Osteoblast (primary cell): ENCODE measurements around the gene SCPEP1. TPM values are rescaled to one million over a fixed set of nuclear protein-coding genes. Genes with fewer than 3 reads are reported as not detected.

Experiments used
- DNase-seq: peaks from one replicate; pipeline ENCODE4 v3.0.0; 2011; ENCODE audit warnings: low spot score, mixed read lengths; ENCODE audit not compliant: insufficient read length; ENCODE audit errors: missing footprints
- H2AFZ ChIP-seq: 2 replicates; pipeline ENCODE4 v1.6.0; 2011; ENCODE audit warnings: mild to moderate bottlenecking, low read length
- H3K27ac ChIP-seq: 2 replicates; pipeline ENCODE4 v1.5.1; 2011; ENCODE audit warnings: mild to moderate bottlenecking, low read depth, low read length, moderate library complexity
- H3K27me3 ChIP-seq: 2 replicates; pipeline ENCODE4 v1.6.0; 2012; ENCODE audit warnings: mild to moderate bottlenecking, control low read depth, inconsistent platforms, low read length, moderate library complexity; ENCODE audit not compliant: insufficient read depth
- H3K36me3 ChIP-seq: 2 replicates; pipeline ENCODE4 v1.5.1; 2011; ENCODE audit warnings: mild to moderate bottlenecking, low read length, control low read depth, moderate library complexity; ENCODE audit not compliant: insufficient read depth
- H3K4me1 ChIP-seq: 2 replicates; pipeline ENCODE4 v1.5.1; 2011; ENCODE audit warnings: mild to moderate bottlenecking, low read length, control low read depth, moderate library complexity; ENCODE audit not compliant: insufficient read depth
- H3K4me2 ChIP-seq: 2 replicates; pipeline ENCODE4 v1.6.0; 2011; ENCODE audit warnings: mild to moderate bottlenecking, low read length; ENCODE audit not compliant: insufficient read depth
- H3K4me3 ChIP-seq: fragments of 200-600 bp; sonication (generic); 3 replicates; pipeline ENCODE4 v1.5.1; 2012; ENCODE audit warnings: mild to moderate bottlenecking, low read length, inconsistent platforms; ENCODE audit not compliant: insufficient read depth
- H3K79me2 ChIP-seq: 2 replicates; pipeline ENCODE4 v1.6.0; 2012; ENCODE audit warnings: mild to moderate bottlenecking, low read length, control low read depth, inconsistent platforms; ENCODE audit not compliant: insufficient read depth
- H3K9me3 ChIP-seq: 2 replicates; pipeline ENCODE4 v1.5.1; 2011; ENCODE audit warnings: low read depth, low read length, control low read depth
- H4K20me1 ChIP-seq: 2 replicates; pipeline ENCODE4 v1.6.0; 2012; ENCODE audit warnings: mild to moderate bottlenecking, low read length, control low read depth; ENCODE audit not compliant: insufficient read depth
- total RNA-seq: library from RNA; depleted of rRNA; stranded (reverse); fragments of >200 nt; gene quantifications from 2 replicates; pipeline ENCODE4 v1.2.3, GENCODE V29; 2012
- TF ChIP-seq, protein P1 (sequence below): IDR thresholded peaks from 2 replicates; pipeline ENCODE4 v1.5.1; 2011; ENCODE audit warnings: mild to moderate bottlenecking, low read depth, low read length, moderate library complexity; ENCODE audit errors: extremely low read depth

SCPEP1 gene
- total RNA-seq, 1 donor = 73.8 TPM

DNA sequence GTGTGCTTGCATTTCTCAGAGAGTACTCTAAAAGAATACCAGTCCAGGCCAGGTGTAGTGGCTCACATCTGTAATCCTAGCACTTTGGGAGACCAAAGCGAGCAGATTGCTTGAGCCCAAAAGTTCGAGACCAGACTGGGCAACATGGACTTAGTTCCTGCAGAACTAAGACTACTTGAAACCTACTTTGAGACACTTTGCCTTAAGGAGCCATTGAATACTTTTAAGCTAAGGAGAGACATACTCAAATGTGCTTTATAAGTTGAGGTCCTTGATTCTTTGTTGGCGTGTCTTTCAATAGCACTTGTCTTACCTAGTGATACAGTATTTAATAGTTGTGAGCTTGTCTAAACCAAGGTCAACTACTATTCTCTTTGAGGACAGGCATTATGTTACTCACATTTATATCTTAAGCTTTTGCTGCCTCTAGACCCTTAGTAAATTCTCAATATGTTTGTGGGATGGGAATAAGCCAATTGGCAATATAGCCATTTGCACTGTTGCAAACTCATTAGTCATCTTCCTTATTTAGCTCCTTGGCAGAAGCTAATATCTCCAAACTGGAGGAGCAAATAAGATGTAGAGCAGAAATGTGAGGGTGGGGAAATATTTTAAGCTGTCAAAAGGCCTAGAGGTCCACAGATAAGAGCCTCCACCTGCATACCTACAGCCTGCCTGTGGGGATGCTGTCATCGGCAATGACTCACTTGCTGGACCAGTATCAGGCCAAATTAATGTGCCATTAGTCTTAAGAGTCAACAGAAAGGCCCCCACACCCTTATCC, 16.3 kb downstream of the SCPEP1 start:
- no peak for DNase-seq
- H4K20me1 ChIP-seq = no peaks in the 10 kb centered on the region
- no peaks in the 10 kb centered on the region for H3K4me1 ChIP-seq
- TF ChIP-seq, protein P1, sequence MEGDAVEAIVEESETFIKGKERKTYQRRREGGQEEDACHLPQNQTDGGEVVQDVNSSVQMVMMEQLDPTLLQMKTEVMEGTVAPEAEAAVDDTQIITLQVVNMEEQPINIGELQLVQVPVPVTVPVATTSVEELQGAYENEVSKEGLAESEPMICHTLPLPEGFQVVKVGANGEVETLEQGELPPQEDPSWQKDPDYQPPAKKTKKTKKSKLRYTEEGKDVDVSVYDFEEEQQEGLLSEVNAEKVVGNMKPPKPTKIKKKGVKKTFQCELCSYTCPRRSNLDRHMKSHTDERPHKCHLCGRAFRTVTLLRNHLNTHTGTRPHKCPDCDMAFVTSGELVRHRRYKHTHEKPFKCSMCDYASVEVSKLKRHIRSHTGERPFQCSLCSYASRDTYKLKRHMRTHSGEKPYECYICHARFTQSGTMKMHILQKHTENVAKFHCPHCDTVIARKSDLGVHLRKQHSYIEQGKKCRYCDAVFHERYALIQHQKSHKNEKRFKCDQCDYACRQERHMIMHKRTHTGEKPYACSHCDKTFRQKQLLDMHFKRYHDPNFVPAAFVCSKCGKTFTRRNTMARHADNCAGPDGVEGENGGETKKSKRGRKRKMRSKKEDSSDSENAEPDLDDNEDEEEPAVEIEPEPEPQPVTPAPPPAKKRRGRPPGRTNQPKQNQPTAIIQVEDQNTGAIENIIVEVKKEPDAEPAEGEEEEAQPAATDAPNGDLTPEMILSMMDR = no peak
- no peak overlapping the region for H3K4me3 ChIP-seq
- H3K27ac ChIP-seq = no peak overlapping the region
- H2AFZ ChIP-seq = no peak overlapping the region
- no peaks in the 10 kb centered on the region for H3K9me3 ChIP-seq
- H3K4me2 ChIP-seq = no peak overlapping the region
- peaks cover 7% of the 10 kb centered on the region for H3K36me3 ChIP-seq
- no peaks in the 10 kb centered on the region for H3K79me2 ChIP-seq
- no peaks in the 10 kb centered on the region for H3K27me3 ChIP-seq

DNA sequence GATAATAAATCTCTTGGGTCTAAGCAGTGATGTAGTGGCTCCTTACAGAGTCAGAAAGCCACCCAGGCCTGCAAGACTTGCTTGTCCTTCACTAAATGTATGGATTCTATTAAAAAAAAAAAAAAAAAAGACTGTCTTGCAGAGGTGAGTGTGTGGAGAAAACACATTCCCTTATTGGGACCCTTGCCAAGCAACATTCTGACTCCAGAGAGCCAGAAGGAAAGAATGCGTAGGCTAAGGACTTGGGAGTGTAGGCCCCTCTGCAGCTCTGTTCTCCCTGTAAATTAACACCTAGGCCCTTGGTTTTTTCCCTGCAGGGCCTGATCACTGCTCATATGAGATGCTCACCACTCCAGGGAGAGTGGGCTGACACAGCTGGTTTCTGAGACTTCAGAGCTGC, 17.8 kb downstream of the SCPEP1 start:
- DNase-seq = no peak
- Histone ChIP-seq H3K27me3 (no peaks in the 10 kb centered on the region), H3K9me3 (no peaks in the 10 kb centered on the region), H3K27ac (no peak overlapping the region), H2AFZ (no peak overlapping the region), H3K79me2 (no peaks in the 10 kb centered on the region), H3K4me1 (no peaks in the 10 kb centered on the region), H3K4me3 (no peak overlapping the region), H3K4me2 (no peak overlapping the region), H3K36me3 (peaks cover 7% of the 10 kb centered on the region), H4K20me1 (no peaks in the 10 kb centered on the region)
- TF ChIP-seq, protein P1 = no peak

DNA sequence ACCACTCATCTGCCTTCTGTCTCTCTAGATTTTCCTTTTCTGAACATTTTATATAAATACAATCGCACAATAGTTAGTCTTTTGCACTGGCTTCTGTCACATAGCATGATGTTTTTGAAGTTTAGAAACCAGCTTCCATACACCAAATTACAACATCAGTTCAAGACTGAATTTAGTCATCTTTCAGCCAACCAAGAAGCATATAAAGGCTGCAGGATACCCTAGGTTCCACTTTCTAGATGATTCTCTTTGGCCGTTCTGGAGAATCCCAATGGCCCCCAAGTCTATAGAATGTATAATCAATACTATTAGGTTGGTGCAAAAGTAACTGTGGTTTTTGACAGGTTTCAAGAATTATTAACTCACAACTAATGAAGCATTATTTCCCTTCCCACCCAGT, 19.4 kb downstream of the SCPEP1 start:
- no peak overlapping the region for H3K27ac ChIP-seq
- H3K9me3 ChIP-seq = no peaks in the 10 kb centered on the region
- no peak overlapping the region for H3K4me3 ChIP-seq
- no peak for DNase-seq
- peaks cover 7% of the 10 kb centered on the region for H3K36me3 ChIP-seq
- TF ChIP-seq, protein P1 = no peak
- no peaks in the 10 kb centered on the region for H4K20me1 ChIP-seq
- H2AFZ ChIP-seq = no peak overlapping the region
- H3K27me3 ChIP-seq = no peaks in the 10 kb centered on the region
- no peak overlapping the region for H3K4me2 ChIP-seq
- no peaks in the 10 kb centered on the region for H3K4me1 ChIP-seq
- H3K79me2 ChIP-seq = no peaks in the 10 kb centered on the region

DNA sequence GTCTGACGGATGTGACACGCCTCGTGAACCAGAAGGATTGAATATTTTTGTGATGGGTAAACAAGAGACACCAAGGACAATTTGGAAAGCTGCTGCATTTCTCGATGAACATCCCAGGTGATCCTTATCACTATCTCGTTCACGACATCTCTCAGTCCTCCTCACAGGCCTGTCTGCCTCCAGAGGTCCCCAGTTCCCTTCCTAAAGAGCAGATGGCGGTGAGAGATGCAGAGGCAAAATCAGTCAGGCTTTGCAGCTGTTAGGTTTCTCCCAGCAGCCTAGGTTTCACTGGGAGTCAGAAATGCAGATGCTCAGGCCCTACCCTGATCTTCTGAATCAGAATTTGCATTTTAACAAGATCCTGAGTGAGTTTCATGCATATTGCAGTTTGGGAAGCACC, 23.6 kb downstream of the SCPEP1 start:
- no peaks in the 10 kb centered on the region for H3K9me3 ChIP-seq
- no peak overlapping the region for H3K4me2 ChIP-seq
- no peak overlapping the region for H2AFZ ChIP-seq
- no peaks in the 10 kb centered on the region for H3K79me2 ChIP-seq
- no peaks in the 10 kb centered on the region for H3K36me3 ChIP-seq
- H3K4me3 ChIP-seq = no peak overlapping the region
- TF ChIP-seq, protein P1 = no peak
- H4K20me1 ChIP-seq = no peaks in the 10 kb centered on the region
- no peaks in the 10 kb centered on the region for H3K4me1 ChIP-seq
- no peaks in the 10 kb centered on the region for H3K27me3 ChIP-seq
- no peak overlapping the region for H3K27ac ChIP-seq
- DNase-seq = no peak
